ENCODE results near the gene DDO. TPM values are rescaled to one million over a fixed set of nuclear protein-coding genes. Genes with fewer than 3 reads are reported as not detected.

Gene DDO
- total RNA-seq, 2 experiments from 2014 or later, result not detected

GRCh38 chr6:110355022-110355421 is 60.4 kb downstream of the DDO start:
- H3K9me3 Mint-ChIP-seq, result no peaks in the 10 kb centered on the region
- CTCF ChIA-PET, result interaction anchor here (1.2 to 1.4 kb wide), 2 partner anchors 9 to 14 kb away, joined by 3 to 4 read pairs; no protein-coding TSS in a partner anchor
- H3K9me3 ChIP-seq (ENCODE audit: control insufficient read depth in 1 of 2, insufficient read depth in 1 of 2, low read length in 2 of 2), result no peaks in the 10 kb centered on the region
- no peak overlapping the region for H3K4me3 Mint-ChIP-seq
- H3K27me3 ChIP-seq (ENCODE audit: control insufficient read depth in 1 of 2, insufficient read depth in 2 of 2, low read length in 2 of 2), result peaks cover 27 to 28% of the 10 kb centered on the region in 2 experiments
- no peak overlapping the region for H3K4me3 ChIP-seq (ENCODE audit: low read length)
- peaks cover 11% of the 10 kb centered on the region for H3K4me1 ChIP-seq (ENCODE audit: insufficient read depth, low read length)
- DNase-seq (no peak), ATAC-seq (ENCODE audit: poor library complexity) (no peak)
- no peak overlapping the region for H3K27ac Mint-ChIP-seq
- no peak overlapping the region for H3K27ac ChIP-seq (ENCODE audit: low read depth in 1 of 2, low read length in 2 of 2)
- no peaks in the 10 kb centered on the region for H3K36me3 Mint-ChIP-seq (ENCODE audit: low read depth)
- H3K27me3 Mint-ChIP-seq, result peaks cover 47% of the 10 kb centered on the region
- H3K4me1 Mint-ChIP-seq (ENCODE audit: low read depth), result peaks cover 15% of the 10 kb centered on the region
- TF ChIP-seq CTCF (IDR thresholded peaks at IDR 0.05), result no peak
- POLR2A ChIA-PET, result interaction anchor here (0.5 kb wide), 1 partner anchor 139 kb away, joined by 3 read pairs; no protein-coding TSS in a partner anchor
- no peaks in the 10 kb centered on the region for H3K36me3 ChIP-seq (ENCODE audit: insufficient read depth, low read length)
- intact Hi-C loops (cut with DNase I, micrococcal nuclease), result no loop called here

GRCh38 chr6:110354153-110354552 is 61.2 kb downstream of the DDO start:
- ChIA-PET POLR2A (no interaction called here), CTCF (interaction anchor here (1.2 to 1.4 kb wide), 2 partner anchors 8 to 15 kb away, joined by 3 to 4 read pairs; no protein-coding TSS in a partner anchor)
- TF ChIP-seq CTCF (IDR thresholded peaks at IDR 0.05), result no peak
- Mint-ChIP-seq H3K4me3 (no peak overlapping the region), H3K27ac (no peak overlapping the region), H3K27me3 (peaks cover 41% of the 10 kb centered on the region), H3K36me3 (ENCODE audit: low read depth) (no peaks in the 10 kb centered on the region), H3K4me1 (ENCODE audit: low read depth) (peaks cover 15% of the 10 kb centered on the region), H3K9me3 (no peaks in the 10 kb centered on the region)
- Histone ChIP-seq H3K9me3 (ENCODE audit: control insufficient read depth in 1 of 2, insufficient read depth in 1 of 2, low read length in 2 of 2) (no peaks in the 10 kb centered on the region), H3K27ac (ENCODE audit: low read depth in 1 of 2, low read length in 2 of 2) (no peak overlapping the region), H3K27me3 (ENCODE audit: control insufficient read depth in 1 of 2, insufficient read depth in 2 of 2, low read length in 2 of 2) (peaks cover 24 to 25% of the 10 kb centered on the region in 2 experiments), H3K36me3 (ENCODE audit: insufficient read depth, low read length) (no peaks in the 10 kb centered on the region), H3K4me3 (ENCODE audit: low read length) (no peak overlapping the region), H3K4me1 (ENCODE audit: insufficient read depth, low read length) (peaks cover 11% of the 10 kb centered on the region)
- ATAC-seq (ENCODE audit: poor library complexity) (no peak), DNase-seq (no peak)
- intact Hi-C loops (cut with DNase I, micrococcal nuclease), result no loop called here

- Histone ChIP-seq H3K27me3 (ENCODE audit: control insufficient read depth in 1 of 2, insufficient read depth in 2 of 2, low read length in 2 of 2) (peaks cover 18 to 19% of the 10 kb centered on the region in 2 experiments), H3K9me3 (ENCODE audit: control insufficient read depth in 1 of 2, insufficient read depth in 1 of 2, low read length in 2 of 2) (no peaks in the 10 kb centered on the region), H3K4me3 (ENCODE audit: low read length) (no peak overlapping the region), H3K27ac (ENCODE audit: low read depth in 1 of 2, low read length in 2 of 2) (no peak overlapping the region), H3K4me1 (ENCODE audit: insufficient read depth, low read length) (peaks cover 11% of the 10 kb centered on the region), H3K36me3 (ENCODE audit: insufficient read depth, low read length) (no peaks in the 10 kb centered on the region)
- ATAC-seq (ENCODE audit: poor library complexity) (no peak), DNase-seq (no peak)
- Mint-ChIP-seq H3K4me3 (no peak overlapping the region), H3K4me1 (ENCODE audit: low read depth) (peaks cover 15% of the 10 kb centered on the region), H3K36me3 (ENCODE audit: low read depth) (no peaks in the 10 kb centered on the region), H3K27ac (no peak overlapping the region), H3K27me3 (peaks cover 34% of the 10 kb centered on the region), H3K9me3 (no peaks in the 10 kb centered on the region)
- CTCF ChIA-PET, result no interaction called here
- POLR2A ChIA-PET, result no interaction called here
- intact Hi-C loops (cut with DNase I, micrococcal nuclease), result no loop called here
- TF ChIP-seq CTCF (IDR thresholded peaks at IDR 0.05), result no peak
These were observed 61.8 kb downstream of the DDO start for GRCh38 chr6:110353457-110354001.

Data from CD4-positive, alpha-beta T cell (primary cell).